HEK293T (cell line): ENCODE data around the gene STC2.

ENCODE experiments used
- CTCF ChIA-PET: fragments of 350-600 bp; formaldehyde crosslinking; extraction: SDS; loops from one replicate; lab custom pipeline; 2021; ENCODE audit warnings: antibody characterized with exemption, inconsistent platforms; lab: Yijun Ruan, JAX
- POLR2A ChIA-PET: fragments of 350-600 bp; formaldehyde crosslinking; extraction: SDS; loops from one replicate; lab custom pipeline; 2020; ENCODE audit warnings: antibody characterized with exemption, inconsistent platforms; lab: Yijun Ruan, JAX
- DNase-seq: peaks from one replicate; pipeline ENCODE4 v3.0.0; 2012; ENCODE audit warnings: mixed read lengths; ENCODE audit errors: extremely low spot score
- ARNT ChIP-seq: fragments of 450-650 bp; IDR thresholded peaks from 2 replicates; pipeline ENCODE4 v1.6.1; 2017; ENCODE audit warnings: mild to moderate bottlenecking
- BHLHE40 ChIP-seq: fragments of 450-650 bp; IDR thresholded peaks from 2 replicates; pipeline ENCODE4 v1.6.1; 2016; ENCODE audit warnings: mild to moderate bottlenecking, moderate library complexity, borderline replicate concordance
- CTBP1 ChIP-seq: fragments of 450-650 bp; IDR thresholded peaks from 2 replicates; pipeline ENCODE4 v1.6.1; 2016; ENCODE audit warnings: borderline replicate concordance
- ELF4 ChIP-seq: fragments of 450-650 bp; IDR thresholded peaks from 2 replicates; pipeline ENCODE4 v1.6.1; 2017; ENCODE audit warnings: antibody characterized with exemption
- FOXA1 ChIP-seq: fragments of 450-650 bp; IDR thresholded peaks from 2 replicates; pipeline ENCODE4 v1.6.1; 2016; ENCODE audit warnings: mild to moderate bottlenecking
- FOXK2 ChIP-seq: fragments of 450-650 bp; IDR thresholded peaks from 2 replicates; pipeline ENCODE4 v1.6.1; 2016; ENCODE audit warnings: mild to moderate bottlenecking
- FOXM1 ChIP-seq: fragments of 450-650 bp; IDR thresholded peaks from 2 replicates; pipeline ENCODE4 v1.6.1; 2017; ENCODE audit warnings: mild to moderate bottlenecking, borderline replicate concordance
- HDGF ChIP-seq: fragments of 450-650 bp; IDR thresholded peaks from 2 replicates; pipeline ENCODE4 v1.6.1; 2017; ENCODE audit warnings: antibody characterized with exemption, borderline replicate concordance
- L3MBTL2 ChIP-seq: fragments of 450-650 bp; conservative IDR thresholded peaks from 2 replicates; pipeline ENCODE4 v1.6.1; 2016; ENCODE audit warnings: mild to moderate bottlenecking
- LEF1 ChIP-seq: fragments of 450-650 bp; IDR thresholded peaks from 2 replicates; pipeline ENCODE4 v1.6.1; 2017; ENCODE audit warnings: mild to moderate bottlenecking, borderline replicate concordance
- NFRKB ChIP-seq: fragments of 450-650 bp; IDR thresholded peaks from 2 replicates; pipeline ENCODE4 v1.6.1; 2016; ENCODE audit warnings: mild to moderate bottlenecking, moderate library complexity
- SP1 ChIP-seq: fragments of 450-650 bp; IDR thresholded peaks from 2 replicates; pipeline ENCODE4 v1.6.1; 2017
- SUZ12 ChIP-seq: fragments of 450-650 bp; IDR thresholded peaks from 2 replicates; pipeline ENCODE4 v1.6.1; 2016; ENCODE audit warnings: mild to moderate bottlenecking
- TARDBP ChIP-seq: fragments of 450-650 bp; IDR thresholded peaks from 2 replicates; pipeline ENCODE4 v1.6.1; 2016
- ZNF384 ChIP-seq: fragments of 450-650 bp; IDR thresholded peaks from 2 replicates; pipeline ENCODE4 v1.6.1; 2016
- TF ChIP-seq, protein P1 (sequence below): fragments of 450-650 bp; IDR thresholded peaks from 2 replicates; pipeline ENCODE4 v1.6.1; 2016

Gene STC2

DNA sequence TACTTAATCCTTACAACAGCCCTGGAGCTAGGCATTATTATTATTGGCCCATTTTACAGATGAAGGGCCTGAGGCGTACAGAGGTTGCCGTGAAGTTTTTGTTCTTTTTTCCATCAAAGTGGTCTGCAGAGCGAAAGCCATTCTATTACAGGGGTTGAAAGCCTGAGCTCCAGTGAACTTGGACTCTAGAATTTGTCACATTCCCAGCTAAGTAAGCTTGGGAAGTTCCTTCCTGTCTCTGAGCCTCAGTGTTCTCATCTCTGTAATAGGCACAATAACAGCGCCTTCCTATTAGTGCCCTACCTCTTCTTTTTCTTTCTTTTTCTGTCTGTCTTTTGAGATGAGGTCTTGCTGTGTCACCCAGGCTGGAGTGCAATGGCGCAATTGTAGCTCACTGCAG, 49.0 kb downstream of the STC2 start:
- ChIA-PET POLR2A (interaction anchor here (1.0 kb wide), 1 partner anchor 49 kb away, joined by 3 read pairs; the partner anchor contains the start of gene STC2), CTCF (no interaction called here)
- TF ChIP-seq ZNF384 (no peak), CTBP1 (no peak), TARDBP (no peak), L3MBTL2 (no peak), FOXK2 (no peak), FOXM1 (no peak), BHLHE40 (no peak), SP1 (no peak), NFRKB (no peak), FOXA1 (no peak), LEF1 (no peak), ARNT (no peak), SUZ12 (no peak), ELF4 (no peak)
- TF ChIP-seq, protein P1, sequence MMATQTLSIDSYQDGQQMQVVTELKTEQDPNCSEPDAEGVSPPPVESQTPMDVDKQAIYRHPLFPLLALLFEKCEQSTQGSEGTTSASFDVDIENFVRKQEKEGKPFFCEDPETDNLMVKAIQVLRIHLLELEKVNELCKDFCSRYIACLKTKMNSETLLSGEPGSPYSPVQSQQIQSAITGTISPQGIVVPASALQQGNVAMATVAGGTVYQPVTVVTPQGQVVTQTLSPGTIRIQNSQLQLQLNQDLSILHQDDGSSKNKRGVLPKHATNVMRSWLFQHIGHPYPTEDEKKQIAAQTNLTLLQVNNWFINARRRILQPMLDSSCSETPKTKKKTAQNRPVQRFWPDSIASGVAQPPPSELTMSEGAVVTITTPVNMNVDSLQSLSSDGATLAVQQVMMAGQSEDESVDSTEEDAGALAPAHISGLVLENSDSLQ, result no peak
- DNase-seq, result no peak

DNA sequence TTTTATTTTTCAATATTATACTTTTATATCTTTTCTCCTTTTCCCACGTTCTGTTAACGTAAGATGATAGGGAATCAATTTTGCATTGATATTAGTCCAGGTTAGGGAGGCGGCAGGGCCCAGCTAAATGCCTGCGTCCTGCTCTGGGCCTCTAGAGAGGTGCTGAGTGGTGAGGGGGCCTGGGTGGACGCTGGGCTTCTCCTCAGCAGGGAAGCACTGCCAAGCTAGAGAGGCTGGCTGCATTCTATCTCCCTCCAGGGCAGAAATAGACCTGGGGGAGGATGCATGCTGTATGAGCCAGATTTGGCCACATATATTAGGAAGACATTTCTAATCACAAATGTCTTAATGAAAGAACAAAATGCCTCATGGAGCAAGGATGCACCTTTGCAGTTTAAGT, 49.6 kb downstream of the STC2 start:
- TF ChIP-seq L3MBTL2 (no peak), FOXM1 (no peak), FOXK2 (no peak), BHLHE40 (no peak)
- POLR2A ChIA-PET, result interaction anchor here (1.0 kb wide), 1 partner anchor 50 kb away, joined by 3 read pairs; the partner anchor contains the start of gene STC2
- CTCF ChIA-PET, result no interaction called here
- no peak for DNase-seq

DNA sequence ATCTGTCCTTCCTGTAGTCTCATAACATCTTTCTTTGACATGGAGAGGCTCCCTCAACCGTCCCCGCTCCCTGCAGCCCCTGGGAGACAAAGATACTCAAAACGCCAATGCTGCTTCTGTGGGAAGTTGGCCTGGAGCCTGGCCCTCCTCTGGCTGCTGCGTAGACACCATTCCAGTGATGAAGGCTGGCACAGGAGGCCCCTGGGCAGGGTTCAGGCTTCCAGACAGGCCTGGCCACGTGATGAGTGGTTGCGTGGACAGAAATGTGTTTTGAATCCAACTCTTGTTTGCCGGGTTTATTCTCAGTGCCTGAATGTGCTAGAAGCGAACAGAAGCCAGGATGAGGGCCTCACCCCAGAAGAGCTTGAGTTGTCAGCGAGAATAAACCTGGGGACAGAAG, 50.0 kb downstream of the STC2 start:
- ChIA-PET POLR2A (no interaction called here), CTCF (no interaction called here)
- DNase-seq, result no peak
- TF ChIP-seq SUZ12 (no peak), LEF1 (no peak)

DNA sequence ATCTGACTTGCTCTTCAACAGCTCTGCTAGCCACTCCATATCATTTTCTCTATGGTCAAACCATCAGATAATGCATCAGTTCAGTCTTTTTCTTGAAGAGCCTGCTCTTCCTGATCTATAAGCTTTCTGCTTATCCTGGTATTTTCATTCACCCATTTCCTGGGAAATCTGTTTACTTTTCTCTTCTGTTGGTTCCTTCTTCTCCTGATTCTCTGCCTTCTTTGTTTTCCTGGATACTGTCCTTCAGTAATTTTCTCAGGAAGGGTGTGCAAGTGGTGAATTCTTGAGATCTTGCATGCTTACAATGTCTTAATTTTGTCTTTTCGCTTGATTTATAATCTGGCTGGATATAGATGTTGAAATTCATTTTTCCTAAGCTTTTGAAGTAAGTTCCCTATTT, 53.4 kb downstream of the STC2 start:
- ChIA-PET CTCF (interaction anchor here (0.6 kb wide), 1 partner anchor 107 kb away, joined by 6 read pairs; no protein-coding TSS in a partner anchor), POLR2A (interaction anchor here (0.6 kb wide), 1 partner anchor 67 kb away, joined by 3 read pairs; no protein-coding TSS in a partner anchor)
- TF ChIP-seq L3MBTL2, result no peak
- TF ChIP-seq HDGF, result no peak
- DNase-seq, result no peak

DNA sequence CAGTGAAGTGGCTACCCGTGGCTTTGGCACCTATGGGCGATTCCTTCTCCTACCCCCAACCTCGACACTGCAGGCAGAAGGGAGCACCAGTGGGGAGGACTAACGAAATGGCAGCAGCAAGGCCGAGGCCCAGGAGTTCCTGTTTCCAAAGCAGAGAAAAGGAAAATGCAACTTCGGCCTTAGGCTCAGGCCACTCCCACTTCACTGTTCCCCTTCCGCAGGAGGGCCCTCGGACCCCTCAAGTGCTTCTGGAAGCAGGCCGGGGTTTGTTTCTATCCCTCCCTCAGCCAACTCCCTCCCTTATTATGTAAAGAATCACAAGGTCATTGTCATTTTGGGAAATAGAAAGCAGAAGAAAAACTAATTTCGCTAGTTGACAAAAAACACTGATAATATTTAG, 56.8 kb downstream of the STC2 start:
- ChIA-PET POLR2A (no interaction called here), CTCF (no interaction called here)
- TF ChIP-seq ZNF384 (no peak), CTBP1 (no peak), SUZ12 (no peak), FOXK2 (no peak), SP1 (no peak), HDGF (no peak), BHLHE40 (no peak), TARDBP (no peak), FOXA1 (no peak), LEF1 (no peak), ELF4 (no peak), L3MBTL2 (no peak), FOXM1 (no peak), NFRKB (no peak)
- TF ChIP-seq, protein P1, result no peak
- DNase-seq, result no peak

DNA sequence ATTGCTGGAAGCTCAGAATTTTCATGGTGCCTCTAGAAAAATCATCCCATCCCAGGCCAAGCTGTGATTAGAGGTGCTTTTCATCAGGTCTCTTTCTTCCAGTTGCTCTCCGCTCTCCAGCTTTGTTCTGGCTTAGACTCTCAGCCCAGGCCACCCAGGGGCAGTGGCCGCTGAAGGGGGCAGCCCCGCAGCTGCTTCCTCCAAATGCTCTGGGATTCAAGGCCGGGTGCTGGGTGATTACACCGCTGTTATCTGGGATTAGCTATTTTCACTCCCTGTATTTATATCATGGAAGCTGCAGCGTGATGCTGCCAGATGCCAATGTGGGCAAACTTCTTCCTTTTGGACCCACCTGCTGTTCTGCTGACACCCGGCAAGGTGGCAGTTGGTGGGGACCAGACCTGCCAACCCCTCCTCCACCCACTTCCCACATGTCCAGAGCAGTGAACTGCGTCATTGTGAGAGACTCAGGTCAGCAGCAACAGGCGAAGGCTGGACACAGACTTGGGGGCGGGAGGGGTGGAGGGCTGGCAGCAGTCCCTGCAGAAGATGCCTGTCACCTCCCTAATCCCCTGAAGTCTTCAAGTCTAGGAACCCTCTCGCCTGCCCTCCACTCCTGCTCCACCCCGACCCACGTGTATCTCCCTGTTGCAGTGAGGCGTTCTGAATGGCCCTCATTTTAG, 59.3 kb downstream of the STC2 start:
- DNase-seq, result no peak
- ChIA-PET CTCF (interaction anchor here (1.0 to 1.9 kb wide), 2 partner anchors 13 to 15 kb away, joined by 3 to 5 read pairs; no protein-coding TSS in a partner anchor), POLR2A (interaction anchor here (1.3 kb wide), 1 partner anchor 13 kb away, joined by 3 read pairs; no protein-coding TSS in a partner anchor)
- TF ChIP-seq TARDBP, result no peak
- TF ChIP-seq BHLHE40, result no peak
- TF ChIP-seq CTBP1, result no peak
- no peak for TF ChIP-seq FOXA1
- TF ChIP-seq L3MBTL2, result no peak
- TF ChIP-seq SUZ12, result no peak
- no peak for TF ChIP-seq ARNT
- TF ChIP-seq, protein P1, result no peak
- no peak for TF ChIP-seq ZNF384
- TF ChIP-seq HDGF, result no peak
- TF ChIP-seq FOXM1, result no peak
- TF ChIP-seq LEF1, result no peak

DNA sequence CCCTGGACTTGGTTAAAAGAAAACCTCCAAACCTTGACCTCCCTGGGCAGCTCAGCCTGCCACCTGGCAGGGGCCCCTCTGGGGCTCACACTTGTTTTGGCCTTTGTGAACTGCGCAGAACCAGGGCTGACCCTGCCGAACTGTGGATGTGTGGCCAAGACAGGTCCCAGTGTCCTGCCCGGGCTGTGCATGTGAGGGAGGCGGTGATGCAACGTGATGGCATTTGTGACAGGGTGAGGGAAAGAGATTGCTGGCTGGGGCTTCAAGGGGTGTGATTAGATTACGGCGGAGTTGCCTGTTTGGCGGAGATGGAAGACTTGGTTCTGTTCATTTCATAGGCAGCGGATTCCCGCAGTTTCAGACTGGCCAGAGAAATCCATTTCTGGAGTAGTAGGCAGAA, 62.8 kb downstream of the STC2 start:
- TF ChIP-seq TARDBP (no peak), ARNT (no peak), LEF1 (no peak), FOXM1 (no peak), FOXK2 (no peak), SUZ12 (no peak), SP1 (no peak), CTBP1 (no peak), ZNF384 (no peak), L3MBTL2 (no peak), HDGF (no peak)
- TF ChIP-seq, protein P1, result no peak
- ChIA-PET CTCF (no interaction called here), POLR2A (no interaction called here)
- DNase-seq, result no peak
